ENCODE measurements around the gene COMMD8. TPM values are rescaled to one million over a fixed set of nuclear protein-coding genes. Genes with fewer than 3 reads are reported as not detected.

The COMMD8 gene
- total and polyA plus RNA-seq, 12 donors = 9.2 to 22.2 (median 15.2) TPM

DNA sequence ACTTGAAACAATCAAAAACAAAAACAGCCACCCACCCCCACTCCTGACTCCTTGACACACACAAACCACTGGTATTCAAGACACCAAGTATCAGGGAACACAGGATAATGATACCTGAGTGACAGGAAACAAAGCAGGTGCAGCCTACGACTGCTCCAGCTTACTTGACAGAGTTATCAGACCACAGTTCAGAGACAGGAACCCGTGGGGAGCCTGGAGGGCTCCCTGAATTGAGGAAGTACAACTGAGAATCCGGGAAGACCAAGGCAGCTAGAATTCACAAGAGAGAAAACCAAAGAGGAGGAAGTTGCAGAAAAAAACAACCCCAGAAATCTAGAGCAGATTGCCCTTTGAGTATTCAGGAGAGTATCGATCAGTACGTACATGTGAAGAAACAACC, 20.5 kb downstream of the COMMD8 start:
- 72% methylated on average over 5 of the region's 5 CpGs for WGBS, 2 donors
- Histone ChIP-seq H3K27ac (peak overlapping the region in 1 of 10 donors; percentile 71), H3K27me3 (no peaks in the 10 kb centered on the region), H3K36me3 (no peaks in the 10 kb centered on the region), H3K4me3 (no peak overlapping the region), H3K9me3 (no peaks in the 10 kb centered on the region), H3K4me1 (peaks cover 0 to 7% (median 0%) of the 10 kb centered on the region in 9 donors)
- TF ChIP-seq, protein P1, sequence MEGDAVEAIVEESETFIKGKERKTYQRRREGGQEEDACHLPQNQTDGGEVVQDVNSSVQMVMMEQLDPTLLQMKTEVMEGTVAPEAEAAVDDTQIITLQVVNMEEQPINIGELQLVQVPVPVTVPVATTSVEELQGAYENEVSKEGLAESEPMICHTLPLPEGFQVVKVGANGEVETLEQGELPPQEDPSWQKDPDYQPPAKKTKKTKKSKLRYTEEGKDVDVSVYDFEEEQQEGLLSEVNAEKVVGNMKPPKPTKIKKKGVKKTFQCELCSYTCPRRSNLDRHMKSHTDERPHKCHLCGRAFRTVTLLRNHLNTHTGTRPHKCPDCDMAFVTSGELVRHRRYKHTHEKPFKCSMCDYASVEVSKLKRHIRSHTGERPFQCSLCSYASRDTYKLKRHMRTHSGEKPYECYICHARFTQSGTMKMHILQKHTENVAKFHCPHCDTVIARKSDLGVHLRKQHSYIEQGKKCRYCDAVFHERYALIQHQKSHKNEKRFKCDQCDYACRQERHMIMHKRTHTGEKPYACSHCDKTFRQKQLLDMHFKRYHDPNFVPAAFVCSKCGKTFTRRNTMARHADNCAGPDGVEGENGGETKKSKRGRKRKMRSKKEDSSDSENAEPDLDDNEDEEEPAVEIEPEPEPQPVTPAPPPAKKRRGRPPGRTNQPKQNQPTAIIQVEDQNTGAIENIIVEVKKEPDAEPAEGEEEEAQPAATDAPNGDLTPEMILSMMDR (IDR thresholded peaks at IDR 0.05) = no peak
- ATAC-seq (no peak), DNase-seq (no peak)
- intact Hi-C loops (cut with DNase I) = no loop called here

DNA sequence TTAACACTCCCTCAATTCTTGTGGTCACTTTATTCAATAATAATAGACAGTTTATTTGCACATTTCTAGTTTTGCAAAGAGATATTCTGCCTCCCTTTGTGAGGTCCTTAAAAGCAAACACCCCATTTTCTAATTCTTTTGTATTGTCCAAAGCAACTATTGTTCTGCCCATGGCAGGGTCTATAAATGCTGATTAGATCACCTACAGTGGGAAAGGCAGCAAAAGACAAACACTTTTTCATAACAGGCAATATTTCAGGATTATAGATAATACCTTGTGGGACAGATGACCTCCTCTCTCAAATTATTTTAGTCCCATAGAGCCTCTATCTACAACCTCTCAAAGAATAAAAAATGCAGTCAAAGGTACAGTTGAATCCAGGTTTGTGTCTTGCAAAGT, 28.6 kb downstream of the COMMD8 start:
- no peaks in the 10 kb centered on the region for H3K27me3 ChIP-seq
- DNase-seq (no peak), ATAC-seq (no peak)
- H3K4me1 ChIP-seq = no peaks in the 10 kb centered on the region
- TF ChIP-seq, protein P1 (IDR thresholded peaks at IDR 0.05) = no peak
- H3K36me3 ChIP-seq = no peaks in the 10 kb centered on the region
- H3K27ac ChIP-seq = no peak overlapping the region
- no peak overlapping the region for H3K4me3 ChIP-seq
- H3K9me3 ChIP-seq = no peaks in the 10 kb centered on the region
- intact Hi-C loops (cut with DNase I) = no loop called here

DNA sequence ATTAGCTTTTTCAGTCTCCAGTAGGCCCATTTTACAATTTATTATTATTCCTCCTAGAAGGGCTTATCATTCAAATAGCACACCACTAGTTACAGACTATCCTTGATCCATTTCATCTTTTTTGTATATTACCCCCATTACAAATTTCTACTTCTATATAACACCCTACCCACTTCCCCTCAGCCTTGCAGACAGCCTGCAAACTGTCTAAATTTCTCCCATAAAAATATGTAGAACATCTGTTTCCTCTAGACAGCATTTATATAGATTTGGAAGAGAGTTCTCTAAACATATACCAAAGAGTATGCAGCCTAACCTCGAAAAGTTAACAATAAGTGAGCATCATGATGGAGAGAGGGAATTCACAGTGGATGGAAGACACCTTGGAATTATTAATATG, 30.8 kb downstream of the COMMD8 start:
- H3K4me1 ChIP-seq = no peaks in the 10 kb centered on the region
- ATAC-seq (no peak), DNase-seq (no peak)
- H3K27me3 ChIP-seq = no peaks in the 10 kb centered on the region
- WGBS, 2 donors = 66 to 80% methylated on average over 1 of the region's 1 CpG
- H3K9me3 ChIP-seq = no peaks in the 10 kb centered on the region
- no peaks in the 10 kb centered on the region for H3K36me3 ChIP-seq
- H3K4me3 ChIP-seq = no peak overlapping the region
- intact Hi-C loops (cut with DNase I) = no loop called here
- TF ChIP-seq, protein P1 (IDR thresholded peaks at IDR 0.05) = no peak
- no peak overlapping the region for H3K27ac ChIP-seq

DNA sequence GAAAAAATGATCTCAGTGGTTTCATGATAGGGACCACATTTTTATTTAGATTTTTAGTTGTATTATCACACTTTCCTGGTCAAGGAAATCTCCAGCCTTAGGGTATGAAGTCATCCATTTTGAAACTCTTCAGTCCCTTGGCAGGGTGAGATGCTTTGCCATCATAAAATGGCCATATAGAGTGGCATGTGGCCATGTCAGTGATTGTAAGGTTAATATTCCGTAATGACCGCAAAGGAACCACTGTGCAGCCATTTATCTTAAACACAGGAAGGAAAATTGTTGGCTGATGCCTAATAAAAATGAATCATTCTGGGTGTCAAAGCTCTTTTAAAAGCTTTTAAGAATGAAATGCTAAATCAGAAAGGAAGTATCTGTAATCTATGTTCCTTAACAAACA, 35.6 kb downstream of the COMMD8 start:
- Histone ChIP-seq H3K27ac (no peak overlapping the region), H3K4me1 (no peaks in the 10 kb centered on the region), H3K27me3 (no peaks in the 10 kb centered on the region), H3K4me3 (no peak overlapping the region), H3K36me3 (no peaks in the 10 kb centered on the region), H3K9me3 (no peaks in the 10 kb centered on the region)
- TF ChIP-seq, protein P1 (IDR thresholded peaks at IDR 0.05) = no peak
- ATAC-seq (no peak), DNase-seq (no peak)
- intact Hi-C loops (cut with DNase I) = no loop called here
- WGBS, 2 donors = 59 to 74% methylated on average over 2 of the region's 2 CpGs

DNA sequence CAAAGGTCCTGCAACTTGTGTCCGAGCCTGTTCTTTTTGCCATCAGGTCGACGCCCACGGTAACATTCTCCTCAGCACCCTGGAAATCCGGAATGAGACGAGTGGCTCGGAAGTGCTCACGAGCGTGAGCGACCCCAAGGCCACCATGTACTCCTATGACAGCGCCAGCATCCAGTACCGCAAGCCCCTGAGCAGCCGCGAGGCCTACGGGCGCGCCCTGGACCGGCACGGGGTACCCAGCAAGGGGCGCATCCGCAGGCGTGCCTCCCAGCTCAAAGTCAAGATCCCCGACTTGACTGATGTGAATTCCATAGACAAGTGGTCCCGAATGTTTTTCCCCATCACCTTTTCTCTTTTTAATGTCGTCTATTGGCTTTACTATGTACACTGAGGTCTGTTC, 37.9 kb downstream of the COMMD8 start:
- H3K27me3 ChIP-seq = no peaks in the 10 kb centered on the region
- DNase-seq (peak in 1 of 2 donors; percentile 10), ATAC-seq (no peak)
- WGBS, 2 donors = 93 to 96% methylated on average over 25 of the region's 25 CpGs
- intact Hi-C loops (cut with DNase I) = no loop called here
- no peaks in the 10 kb centered on the region for H3K9me3 ChIP-seq
- no peak overlapping the region for H3K4me3 ChIP-seq
- H3K4me1 ChIP-seq = no peaks in the 10 kb centered on the region
- H3K27ac ChIP-seq = no peak overlapping the region
- H3K36me3 ChIP-seq = no peaks in the 10 kb centered on the region
- TF ChIP-seq, protein P1 (IDR thresholded peaks at IDR 0.05) = no peak
